MM.1S (cell line): ENCODE results near the gene RSRC1.

ENCODE experiments used
- DNase-seq: peaks from one replicate; pipeline ENCODE4 v3.0.0-alpha.2; 2015
- H2AFZ ChIP-seq: fragments of 300-600 bp; sonication (generic); 2 replicates; pipeline ENCODE4 v1.6.0; 2016; ENCODE audit warnings: antibody characterized with exemption, low read length
- H3F3A ChIP-seq: fragments of 300-600 bp; sonication (generic); 2 replicates; pipeline ENCODE4 v1.6.1; 2016; ENCODE audit warnings: mild to moderate bottlenecking, antibody characterized with exemption, low read length, moderate library complexity, mixed read lengths; ENCODE audit not compliant: insufficient read depth
- H3K27ac ChIP-seq: fragments of 300-600 bp; sonication (generic); 2 replicates; pipeline ENCODE4 v1.5.1; 2016; ENCODE audit warnings: mild to moderate bottlenecking, low read length
- H3K27me3 ChIP-seq: fragments of 300-600 bp; sonication (generic); replicated peaks from 2 replicates; pipeline ENCODE4 v1.6.0; 2016; ENCODE audit warnings: low read length; ENCODE audit not compliant: insufficient read depth
- H3K36me3 ChIP-seq: fragments of 300-600 bp; sonication (generic); replicated peaks from 2 replicates; pipeline ENCODE4 v1.6.1; 2016; ENCODE audit warnings: mild to moderate bottlenecking, low read length, mixed read lengths; ENCODE audit not compliant: insufficient read depth
- H3K4me1 ChIP-seq: fragments of 300-600 bp; sonication (generic); 2 replicates; pipeline ENCODE4 v1.6.1; 2016; ENCODE audit warnings: low read length, mixed read lengths
- H3K4me2 ChIP-seq: fragments of 300-600 bp; sonication (generic); 2 replicates; pipeline ENCODE4 v1.6.0; 2016; ENCODE audit warnings: low read depth, low read length
- H3K4me3 ChIP-seq: fragments of 300-600 bp; sonication (generic); 2 replicates; pipeline ENCODE4 v1.5.1; 2016; ENCODE audit warnings: low read length, mixed read lengths
- H3K79me2 ChIP-seq: fragments of 300-600 bp; sonication (generic); 2 replicates; pipeline ENCODE4 v1.6.1; 2016; ENCODE audit warnings: mixed run types, low read length, mixed read lengths
- H3K9ac ChIP-seq: fragments of 300-600 bp; sonication (generic); 2 replicates; pipeline ENCODE4 v1.6.1; 2016; ENCODE audit warnings: low read length, mixed read lengths
- H3K9me2 ChIP-seq: fragments of 300-600 bp; sonication (generic); replicated peaks from 2 replicates; pipeline ENCODE4 v1.6.1; 2016; ENCODE audit warnings: mild to moderate bottlenecking, low read length, mixed read lengths; ENCODE audit not compliant: insufficient read depth
- H3K9me3 ChIP-seq: fragments of 300-600 bp; sonication (generic); replicated peaks from 2 replicates; pipeline ENCODE4 v1.6.1; 2016; ENCODE audit warnings: mild to moderate bottlenecking, low read length, mixed read lengths; ENCODE audit not compliant: insufficient read depth
- H4K20me1 ChIP-seq: fragments of 300-600 bp; sonication (generic); 2 replicates; pipeline ENCODE4 v1.6.1; 2016; ENCODE audit warnings: mild to moderate bottlenecking, low read length, moderate library complexity, mixed read lengths; ENCODE audit not compliant: insufficient read depth
- EZH2 ChIP-seq: fragments of 300-600 bp; sonication (generic); optimal IDR thresholded peaks from 2 replicates; pipeline ENCODE3; 2017; ENCODE audit warnings: low read depth, mild to moderate bottlenecking, antibody characterized with exemption, low read length, mixed read lengths
- EZH2phosphoT487 ChIP-seq: fragments of 300-600 bp; sonication (generic); IDR thresholded peaks from 2 replicates; pipeline ENCODE4 v1.6.1; 2018; ENCODE audit warnings: antibody characterized with exemption, low read length
- TF ChIP-seq, protein P1 (sequence below): fragments of 300-600 bp; sonication (generic); IDR thresholded peaks from 2 replicates; pipeline ENCODE4 v1.5.1; 2016; ENCODE audit warnings: antibody characterized with exemption, low read length, mixed read lengths

The RSRC1 gene

DNA sequence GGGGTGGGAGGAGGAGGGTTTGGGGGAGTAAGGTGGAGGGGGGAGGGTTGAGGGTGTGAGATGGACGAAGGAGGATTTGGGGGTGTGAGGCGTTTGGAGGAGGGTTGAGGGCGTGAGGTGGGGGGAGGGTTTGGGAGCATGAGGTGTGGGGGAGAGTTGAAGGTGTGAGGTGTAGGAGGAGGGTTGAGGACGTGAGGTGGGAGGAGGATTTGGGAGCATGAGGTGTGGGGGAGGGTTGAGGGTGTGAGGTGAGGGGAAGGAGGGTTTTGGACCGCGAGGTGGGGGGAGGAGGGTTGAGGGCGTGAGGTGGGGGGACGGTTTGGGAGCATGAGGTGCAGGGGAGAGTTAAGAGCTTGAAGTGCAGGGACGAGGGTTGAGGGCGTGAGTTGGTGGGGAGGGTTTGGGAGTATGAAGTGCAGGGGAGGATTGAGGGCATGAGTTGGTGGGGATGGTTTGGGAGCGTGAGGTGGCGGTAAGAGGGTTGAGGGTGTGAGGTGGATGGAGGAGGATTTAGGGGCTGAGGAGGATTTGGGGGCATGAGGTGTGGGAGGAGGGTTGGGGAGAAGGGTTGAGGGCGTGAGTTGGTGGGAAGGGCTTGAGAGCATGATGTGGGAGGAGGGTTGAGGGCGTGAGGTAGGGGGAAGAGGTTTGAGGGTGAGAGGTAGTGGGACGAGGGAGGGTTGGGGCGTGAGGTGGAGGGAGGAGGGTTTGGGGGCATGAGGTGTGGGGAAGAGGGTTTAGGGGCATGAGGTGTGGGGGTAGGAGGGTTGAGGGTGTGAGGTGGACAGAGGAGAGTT, 462.3 kb downstream of the RSRC1 start:
- Histone ChIP-seq H3K4me1 (no peaks in the 10 kb centered on the region), H3K9me2 (no peaks in the 10 kb centered on the region), H3F3A (no peaks in the 10 kb centered on the region), H3K4me3 (no peak overlapping the region), H3K9ac (no peak overlapping the region), H3K27ac (no peak overlapping the region), H3K27me3 (no peaks in the 10 kb centered on the region), H2AFZ (no peak overlapping the region), H3K36me3 (no peaks in the 10 kb centered on the region), H3K9me3 (no peaks in the 10 kb centered on the region), H3K4me2 (no peak overlapping the region), H4K20me1 (no peaks in the 10 kb centered on the region), H3K79me2 (no peaks in the 10 kb centered on the region)
- TF ChIP-seq, protein P1, sequence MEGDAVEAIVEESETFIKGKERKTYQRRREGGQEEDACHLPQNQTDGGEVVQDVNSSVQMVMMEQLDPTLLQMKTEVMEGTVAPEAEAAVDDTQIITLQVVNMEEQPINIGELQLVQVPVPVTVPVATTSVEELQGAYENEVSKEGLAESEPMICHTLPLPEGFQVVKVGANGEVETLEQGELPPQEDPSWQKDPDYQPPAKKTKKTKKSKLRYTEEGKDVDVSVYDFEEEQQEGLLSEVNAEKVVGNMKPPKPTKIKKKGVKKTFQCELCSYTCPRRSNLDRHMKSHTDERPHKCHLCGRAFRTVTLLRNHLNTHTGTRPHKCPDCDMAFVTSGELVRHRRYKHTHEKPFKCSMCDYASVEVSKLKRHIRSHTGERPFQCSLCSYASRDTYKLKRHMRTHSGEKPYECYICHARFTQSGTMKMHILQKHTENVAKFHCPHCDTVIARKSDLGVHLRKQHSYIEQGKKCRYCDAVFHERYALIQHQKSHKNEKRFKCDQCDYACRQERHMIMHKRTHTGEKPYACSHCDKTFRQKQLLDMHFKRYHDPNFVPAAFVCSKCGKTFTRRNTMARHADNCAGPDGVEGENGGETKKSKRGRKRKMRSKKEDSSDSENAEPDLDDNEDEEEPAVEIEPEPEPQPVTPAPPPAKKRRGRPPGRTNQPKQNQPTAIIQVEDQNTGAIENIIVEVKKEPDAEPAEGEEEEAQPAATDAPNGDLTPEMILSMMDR, result no peak
- TF ChIP-seq EZH2phosphoT487 (no peak), EZH2 (no peak)
- DNase-seq, result no peak

- Histone ChIP-seq H4K20me1 (no peaks in the 10 kb centered on the region), H3K4me1 (no peaks in the 10 kb centered on the region), H2AFZ (no peak overlapping the region), H3K9ac (no peak overlapping the region), H3K9me2 (no peaks in the 10 kb centered on the region), H3F3A (no peaks in the 10 kb centered on the region), H3K27ac (no peak overlapping the region), H3K9me3 (no peaks in the 10 kb centered on the region), H3K4me3 (no peak overlapping the region), H3K79me2 (no peaks in the 10 kb centered on the region), H3K27me3 (no peaks in the 10 kb centered on the region), H3K36me3 (no peaks in the 10 kb centered on the region), H3K4me2 (no peak overlapping the region)
- DNase-seq, result no peak
- TF ChIP-seq EZH2phosphoT487, result no peak
- TF ChIP-seq EZH2, result no peak
- TF ChIP-seq, protein P1, result no peak
Observed at GRCh38 chr3:158572766-158573060, 462.8 kb downstream of the RSRC1 start.

DNA sequence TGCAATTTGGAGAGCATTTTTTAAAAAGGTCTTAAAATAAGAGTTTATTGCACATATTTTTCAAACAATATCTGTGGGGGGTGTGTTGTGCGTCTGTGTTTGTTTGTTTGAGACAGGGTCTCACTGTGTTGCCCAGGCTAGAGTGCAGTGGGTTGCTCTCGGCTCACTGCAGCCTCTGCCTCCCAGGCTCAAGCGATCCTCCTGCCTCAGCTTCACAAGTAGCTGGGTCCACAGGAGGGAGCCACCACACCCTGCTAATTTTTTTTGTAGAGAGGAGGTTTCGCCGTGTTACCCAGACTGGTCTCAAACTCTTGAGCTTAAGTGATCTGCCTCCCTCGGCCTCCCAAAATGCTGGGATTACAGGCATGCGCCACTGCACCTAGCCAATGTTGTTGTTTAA, 463.8 kb downstream of the RSRC1 start:
- H3K9ac ChIP-seq, result no peak overlapping the region
- no peak overlapping the region for H3K4me2 ChIP-seq
- no peak overlapping the region for H3K27ac ChIP-seq
- TF ChIP-seq, protein P1, result no peak
- TF ChIP-seq EZH2phosphoT487, result no peak
- no peak for TF ChIP-seq EZH2
- DNase-seq, result no peak
- H3K4me3 ChIP-seq, result no peak overlapping the region
- no peaks in the 10 kb centered on the region for H3K9me3 ChIP-seq
- no peaks in the 10 kb centered on the region for H3K9me2 ChIP-seq
- H3K36me3 ChIP-seq, result no peaks in the 10 kb centered on the region
- H3K27me3 ChIP-seq, result no peaks in the 10 kb centered on the region
- no peaks in the 10 kb centered on the region for H3K79me2 ChIP-seq
- no peaks in the 10 kb centered on the region for H3F3A ChIP-seq
- H3K4me1 ChIP-seq, result no peaks in the 10 kb centered on the region
- no peak overlapping the region for H2AFZ ChIP-seq
- no peaks in the 10 kb centered on the region for H4K20me1 ChIP-seq
